GM19463 (cell line): ENCODE data around the gene TIMP3.

Experiments
- ATAC-seq: cut with Tn5 transposase; IDR thresholded peaks from one replicate; pipeline ENCODE4 v1.9.1; 2021; ENCODE audit warnings: mild to moderate bottlenecking, moderate library complexity; ENCODE audit not compliant: unreplicated experiment

TIMP3 gene

GRCh38 chr22:32827049-32827602 lies 25.6 kb downstream of the TIMP3 start:
- no peak for ATAC-seq

GRCh38 chr22:32828150-32828549 lies 26.6 kb downstream of the TIMP3 start:
- no peak for ATAC-seq

- no peak for ATAC-seq
Observed at GRCh38 chr22:32828561-32828960, 27.1 kb downstream of the TIMP3 start.

- no peak for ATAC-seq
Observed at GRCh38 chr22:32829451-32829851, 27.9 kb downstream of the TIMP3 start.

GRCh38 chr22:32830473-32830872 lies 29.0 kb downstream of the TIMP3 start:
- ATAC-seq, result no peak

GRCh38 chr22:32830957-32831356 lies 29.5 kb downstream of the TIMP3 start:
- no peak for ATAC-seq

- no peak for ATAC-seq
Observed at GRCh38 chr22:32831584-32831983, 30.1 kb downstream of the TIMP3 start.

- ATAC-seq, result no peak
Observed at GRCh38 chr22:32832174-32832573, 30.7 kb downstream of the TIMP3 start.

GRCh38 chr22:32836280-32837123 lies 35.0 kb downstream of the TIMP3 start:
- ATAC-seq, result no peak

GRCh38 chr22:32837142-32837541 lies 35.6 kb downstream of the TIMP3 start:
- ATAC-seq, result no peak

GRCh38 chr22:32837803-32838202 lies 36.3 kb downstream of the TIMP3 start:
- no peak for ATAC-seq

GRCh38 chr22:32839831-32840584 lies 38.5 kb downstream of the TIMP3 start:
- no peak for ATAC-seq

- ATAC-seq, result no peak
Observed at GRCh38 chr22:32841175-32841574, 39.7 kb downstream of the TIMP3 start.

GRCh38 chr22:32842486-32842885 lies 41.0 kb downstream of the TIMP3 start:
- ATAC-seq, result no peak

- ATAC-seq, result no peak
Observed at GRCh38 chr22:32843300-32843699, 41.8 kb downstream of the TIMP3 start.

- ATAC-seq, result no peak
Observed at GRCh38 chr22:32844251-32844650, 42.7 kb downstream of the TIMP3 start.

- ATAC-seq, result no peak
Observed at GRCh38 chr22:32846780-32847491, 45.4 kb downstream of the TIMP3 start.

- ATAC-seq, result no peak
Observed at GRCh38 chr22:32848226-32848625, 46.7 kb downstream of the TIMP3 start.

GRCh38 chr22:32849501-32849900 lies 48.0 kb downstream of the TIMP3 start:
- ATAC-seq, result no peak

- ATAC-seq, result no peak
Observed at GRCh38 chr22:32850157-32850556, 48.7 kb downstream of the TIMP3 start.
